GM10266 (cell line): ENCODE data around the gene SHISA9.
"Not testable (repeated sequence)": the region's sequence is repeated elsewhere in the genome, so short reads cannot be mapped to it uniquely, and the experiment has no call there.

Experiments used
- DNase-seq: peaks from one replicate; pipeline ENCODE4 v3.0.0; 2012; ENCODE audit errors: extremely low spot score
- TF ChIP-seq, protein P1 (sequence below): IDR thresholded peaks from 2 replicates; pipeline ENCODE4 v1.5.1; 2012; ENCODE audit warnings: mild to moderate bottlenecking, low read depth; ENCODE audit not compliant: control insufficient read depth, insufficient read depth; ENCODE audit errors: missing control alignments

The SHISA9 gene

DNA sequence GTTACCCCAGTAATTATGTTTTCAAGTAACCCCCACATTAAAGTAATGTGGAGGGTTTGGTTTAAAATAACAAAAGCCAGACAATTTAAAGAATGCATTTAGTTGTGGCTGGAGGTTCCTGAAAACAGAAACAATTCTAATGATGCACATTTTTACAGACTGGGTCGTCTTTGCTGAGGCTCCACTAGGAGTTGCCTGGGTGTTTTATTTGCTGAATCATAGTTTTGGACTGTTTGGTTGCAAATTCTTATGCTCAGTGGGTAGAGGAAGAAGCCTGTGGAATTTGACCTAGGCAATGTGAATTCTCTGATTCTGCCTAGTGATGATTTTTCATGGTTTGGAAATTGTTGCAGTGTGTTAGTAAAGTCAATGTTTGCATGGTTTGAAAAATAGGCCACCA, 16.3 kb downstream of the SHISA9 start:
- TF ChIP-seq, protein P1, sequence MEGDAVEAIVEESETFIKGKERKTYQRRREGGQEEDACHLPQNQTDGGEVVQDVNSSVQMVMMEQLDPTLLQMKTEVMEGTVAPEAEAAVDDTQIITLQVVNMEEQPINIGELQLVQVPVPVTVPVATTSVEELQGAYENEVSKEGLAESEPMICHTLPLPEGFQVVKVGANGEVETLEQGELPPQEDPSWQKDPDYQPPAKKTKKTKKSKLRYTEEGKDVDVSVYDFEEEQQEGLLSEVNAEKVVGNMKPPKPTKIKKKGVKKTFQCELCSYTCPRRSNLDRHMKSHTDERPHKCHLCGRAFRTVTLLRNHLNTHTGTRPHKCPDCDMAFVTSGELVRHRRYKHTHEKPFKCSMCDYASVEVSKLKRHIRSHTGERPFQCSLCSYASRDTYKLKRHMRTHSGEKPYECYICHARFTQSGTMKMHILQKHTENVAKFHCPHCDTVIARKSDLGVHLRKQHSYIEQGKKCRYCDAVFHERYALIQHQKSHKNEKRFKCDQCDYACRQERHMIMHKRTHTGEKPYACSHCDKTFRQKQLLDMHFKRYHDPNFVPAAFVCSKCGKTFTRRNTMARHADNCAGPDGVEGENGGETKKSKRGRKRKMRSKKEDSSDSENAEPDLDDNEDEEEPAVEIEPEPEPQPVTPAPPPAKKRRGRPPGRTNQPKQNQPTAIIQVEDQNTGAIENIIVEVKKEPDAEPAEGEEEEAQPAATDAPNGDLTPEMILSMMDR: no peak
- DNase-seq: no peak

DNA sequence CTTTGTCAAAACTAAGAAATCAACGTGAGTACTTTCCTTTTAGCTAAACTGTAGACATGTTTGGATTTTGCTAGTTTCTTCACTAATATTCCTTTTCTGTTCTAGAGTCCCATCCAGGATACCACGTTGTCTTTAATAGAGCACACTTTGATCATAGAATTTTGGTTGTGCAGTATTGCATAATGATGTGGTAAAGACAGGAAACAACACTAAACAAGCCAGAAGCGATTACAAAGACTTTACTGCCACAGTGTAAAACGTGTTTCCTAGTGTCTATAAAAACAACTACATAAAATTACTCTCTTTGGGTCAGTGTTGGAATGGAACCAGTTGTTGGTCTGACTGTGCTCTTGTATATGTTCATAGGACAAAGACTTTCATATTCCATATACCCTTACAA, 19.3 kb downstream of the SHISA9 start:
- no peak for DNase-seq
- TF ChIP-seq, protein P1: no peak

DNA sequence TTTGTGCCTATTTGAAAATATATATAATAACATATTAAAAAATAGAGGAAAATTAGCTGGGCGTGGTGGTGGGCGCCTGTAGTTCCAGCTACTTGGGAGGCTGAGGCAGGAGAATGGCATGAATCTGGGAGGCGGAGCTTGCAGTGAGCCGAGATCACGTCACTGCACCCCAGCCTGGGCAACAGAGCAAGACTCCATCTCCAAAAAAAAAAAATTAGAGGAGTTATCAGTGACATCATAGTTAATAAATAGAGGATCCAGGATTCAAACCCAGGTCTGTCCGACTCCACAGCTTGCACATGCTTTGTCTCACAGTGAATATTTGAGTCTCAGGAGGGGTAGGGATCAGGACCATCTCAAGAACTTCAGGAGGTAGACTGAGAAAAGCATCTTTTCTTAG, 22.2 kb downstream of the SHISA9 start:
- DNase-seq: not testable (repeated sequence)

DNA sequence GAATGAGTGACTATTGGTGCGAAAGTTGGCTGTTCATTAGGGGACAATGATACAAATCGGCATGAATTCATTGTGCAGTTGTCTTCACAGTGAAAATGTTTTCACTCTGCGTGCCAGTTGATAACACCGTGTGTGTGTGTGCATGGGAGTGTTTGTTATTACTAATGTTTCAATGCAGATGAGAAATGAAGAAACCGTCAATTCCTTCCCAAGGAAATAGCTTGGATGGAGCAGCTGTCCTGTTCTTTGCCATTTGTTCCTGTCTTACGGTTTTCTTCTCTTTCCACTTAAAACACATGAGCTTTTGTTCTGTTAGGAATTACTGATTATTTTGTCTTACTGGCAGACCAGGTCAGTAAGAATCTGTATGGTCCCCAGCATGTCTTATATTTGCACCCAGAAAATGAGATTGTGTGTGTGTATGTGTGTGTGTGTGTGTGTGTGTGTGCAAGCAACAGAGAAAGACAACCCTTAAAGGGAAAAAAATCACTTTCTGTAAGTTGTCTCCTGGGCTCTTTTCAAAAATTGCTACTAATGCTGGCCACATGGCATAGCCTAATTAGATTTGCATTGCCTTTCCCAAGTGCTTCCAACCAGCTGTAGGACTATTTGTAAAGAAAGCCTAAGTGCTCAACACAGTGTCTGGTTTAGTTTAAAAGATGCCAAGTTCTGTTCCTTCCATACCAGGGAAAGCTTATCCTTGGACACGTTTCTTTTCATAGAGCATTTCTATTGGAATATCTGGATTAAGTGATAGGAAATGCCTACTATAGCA, 23.8 kb downstream of the SHISA9 start:
- TF ChIP-seq, protein P1: no peak
- DNase-seq: no peak

DNA sequence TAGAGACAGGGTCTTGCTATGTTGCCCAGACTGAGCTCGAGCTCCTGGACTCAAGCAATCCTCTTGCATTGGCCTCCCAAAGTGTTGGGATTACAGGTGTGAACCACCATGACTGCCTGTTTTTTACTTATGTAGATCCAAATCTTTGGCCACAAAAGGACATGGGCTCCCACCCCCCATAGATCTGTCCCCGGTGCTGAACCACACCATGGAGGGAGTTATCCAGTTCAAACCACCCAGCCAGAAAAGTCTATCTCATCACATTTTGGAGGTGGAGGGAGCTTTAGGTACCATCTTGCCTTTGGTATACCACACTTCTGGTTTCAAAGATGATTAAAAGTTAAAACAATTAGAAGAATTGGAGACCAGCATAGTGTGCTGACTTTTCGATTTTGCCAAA, 26.2 kb downstream of the SHISA9 start:
- no peak for DNase-seq

DNA sequence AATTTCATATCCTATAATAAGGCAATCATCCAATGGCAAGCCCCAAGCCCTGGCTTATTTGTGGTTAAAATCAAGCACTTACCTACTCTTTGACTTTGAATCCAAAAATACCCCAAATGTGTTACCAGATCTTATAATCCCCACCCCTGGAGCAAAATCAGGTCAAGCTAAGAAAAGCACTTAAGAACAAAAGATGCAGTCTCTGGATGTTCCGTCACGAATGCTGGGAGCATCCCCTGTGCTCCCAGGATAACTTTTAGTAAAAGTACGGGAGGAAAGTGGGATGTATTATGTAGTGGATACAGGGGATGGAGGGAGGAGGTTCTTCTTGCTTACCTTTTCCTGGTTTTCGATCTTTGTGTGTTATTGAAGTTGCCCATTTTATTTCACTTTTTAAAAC, 29.5 kb downstream of the SHISA9 start:
- TF ChIP-seq, protein P1: no peak
- no peak for DNase-seq

More for the DNA sequence above, 26.2 kb downstream of the SHISA9 start:
- TF ChIP-seq, protein P1: no peak

DNA sequence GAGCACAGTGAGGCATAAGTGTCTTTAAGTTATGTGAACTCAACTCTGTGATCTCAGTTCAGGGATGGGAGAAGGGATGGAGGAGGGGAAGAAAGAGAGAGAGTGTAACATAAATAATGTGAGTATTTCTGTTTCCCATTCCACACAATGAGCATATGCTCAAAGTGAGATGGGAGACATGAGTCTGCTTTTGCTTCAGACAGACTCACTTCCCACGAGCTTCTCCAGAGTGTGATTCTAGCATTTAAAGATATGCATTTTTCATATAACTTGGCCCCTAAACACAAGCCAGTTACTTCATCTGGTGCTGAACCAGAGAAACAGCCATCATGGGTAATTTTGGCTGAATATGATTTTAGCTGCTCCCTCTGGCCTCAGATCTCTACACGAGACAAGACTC, 35.0 kb downstream of the SHISA9 start:
- DNase-seq: no peak

More for the DNA sequence above, 35.0 kb downstream of the SHISA9 start:
- TF ChIP-seq, protein P1: no peak
